ENCODE results near the gene FBLN1.

- no peak for TF ChIP-seq GATA3 (IDR thresholded peaks at IDR 0.05; ENCODE audit: low read depth, low read length)
- TF ChIP-seq GATA2 (IDR thresholded peaks at IDR 0.05; ENCODE audit: low read depth, low read length), result no peak
Measured at GRCh38 chr22:45598596-45599217, 96.0 kb downstream of the FBLN1 start.

Data from SH-SY5Y (cell line).